HG03460 (cell line): Measurements from ENCODE around the gene CEP44.
"Not testable (repeated sequence)": the region's sequence is repeated elsewhere in the genome, so short reads cannot be mapped to it uniquely, and the experiment has no call there.

Experiments
- ATAC-seq: cut with Tn5 transposase; IDR thresholded peaks from one replicate; pipeline ENCODE4 v1.9.1; 2021; ENCODE audit not compliant: unreplicated experiment

The CEP44 gene

GRCh38 chr4:174318829-174319764 is 35.4 kb downstream of the CEP44 start:
- ATAC-seq, result no peak

GRCh38 chr4:174320494-174321199 is 36.9 kb downstream of the CEP44 start:
- no peak for ATAC-seq

- ATAC-seq, result no peak
Measured at GRCh38 chr4:174324236-174324635, 40.5 kb downstream of the CEP44 start.

GRCh38 chr4:174324725-174325124 is 41.0 kb downstream of the CEP44 start:
- no peak for ATAC-seq

- ATAC-seq, result no peak
Measured at GRCh38 chr4:174332741-174333493, 49.2 kb downstream of the CEP44 start.

- ATAC-seq, result peak; percentile 93
Measured at GRCh38 chr4:174334628-174335027, 50.9 kb downstream of the CEP44 start.

- ATAC-seq, result no peak
Measured at GRCh38 chr4:174340714-174341113, 57.0 kb downstream of the CEP44 start.

GRCh38 chr4:174349156-174349555 is 65.4 kb downstream of the CEP44 start:
- no peak for ATAC-seq

- no peak for ATAC-seq
Measured at GRCh38 chr4:174352061-174352819, 68.5 kb downstream of the CEP44 start.

- ATAC-seq, result no peak
Measured at GRCh38 chr4:174357321-174357720, 73.6 kb downstream of the CEP44 start.

GRCh38 chr4:174358410-174358809 is 74.7 kb downstream of the CEP44 start:
- ATAC-seq, result peak; percentile 54

GRCh38 chr4:174358829-174359228 is 75.1 kb downstream of the CEP44 start:
- ATAC-seq, result peak; percentile 98

GRCh38 chr4:174362340-174362739 is 78.6 kb downstream of the CEP44 start:
- ATAC-seq, result no peak

- not testable (repeated sequence) for ATAC-seq
Measured at GRCh38 chr4:174363782-174364181, 80.1 kb downstream of the CEP44 start.

- no peak for ATAC-seq
Measured at GRCh38 chr4:174365018-174365587, 81.4 kb downstream of the CEP44 start.

GRCh38 chr4:174369985-174370384 is 86.3 kb downstream of the CEP44 start:
- no peak for ATAC-seq

- ATAC-seq, result no peak
Measured at GRCh38 chr4:174373821-174374220, 90.1 kb downstream of the CEP44 start.

GRCh38 chr4:174375422-174375821 is 91.7 kb downstream of the CEP44 start:
- no peak for ATAC-seq

GRCh38 chr4:174377613-174378012 is 93.9 kb downstream of the CEP44 start:
- ATAC-seq, result no peak

GRCh38 chr4:174378951-174379350 is 95.2 kb downstream of the CEP44 start:
- no peak for ATAC-seq
